HCT116 (cell line): ENCODE data around the gene DPF1.

Experiments
- EZH2 ChIP-seq: fragments of 200-600 bp; sonication (generic); IDR thresholded peaks from 2 replicates; pipeline ENCODE4 v1.6.1; 2017; ENCODE audit warnings: antibody characterized with exemption, mixed run types
- FOSL1 ChIP-seq: IDR thresholded peaks from 2 replicates; pipeline ENCODE4 v1.6.1; 2012; ENCODE audit warnings: low read depth
- MAX ChIP-seq: IDR thresholded peaks from 2 replicates; pipeline ENCODE4 v1.6.1; 2012
- RAD21 ChIP-seq: IDR thresholded peaks from 2 replicates; pipeline ENCODE4 v1.6.1; 2012; ENCODE audit warnings: low read depth, mild to moderate bottlenecking
- SIN3A ChIP-seq: IDR thresholded peaks from 2 replicates; pipeline ENCODE4 v1.6.1; 2012; ENCODE audit warnings: low read depth
- ZBTB33 ChIP-seq: IDR thresholded peaks from 2 replicates; pipeline ENCODE4 v1.6.1; 2011; ENCODE audit warnings: mild to moderate bottlenecking, low read length, moderate library complexity; ENCODE audit not compliant: insufficient replicate concordance; ENCODE audit errors: extremely low read depth

- no peak for TF ChIP-seq EZH2
- TF ChIP-seq RAD21, result no peak
- no peak for TF ChIP-seq MAX
- no peak for TF ChIP-seq FOSL1
- TF ChIP-seq SIN3A, result no peak
- TF ChIP-seq ZBTB33, result no peak
Measured at GRCh38 chr19:38180071-38180470, 44.0 kb downstream of the DPF1 start.
